ENCODE results near the gene REPS2.
"Not testable (repeated sequence)": the region's sequence is repeated elsewhere in the genome, so short reads cannot be mapped to it uniquely, and the experiment has no call there.

REPS2 gene

GRCh38 chrX:16963216-16963615 lies 16.8 kb downstream of the REPS2 start:
- DNase-seq, result no peak

- not testable (repeated sequence) for DNase-seq
These were observed 18.5 kb downstream of the REPS2 start for GRCh38 chrX:16964976-16965375.

GRCh38 chrX:16966752-16967448 lies 20.4 kb downstream of the REPS2 start:
- peak in 2 of 56 donors; percentile 0 to 2 for DNase-seq

- not testable (repeated sequence) for DNase-seq
These were observed 22.3 kb downstream of the REPS2 start for GRCh38 chrX:16968753-16969152.

- DNase-seq, result no peak
These were observed 24.5 kb downstream of the REPS2 start for GRCh38 chrX:16970977-16971376.

DNA sequence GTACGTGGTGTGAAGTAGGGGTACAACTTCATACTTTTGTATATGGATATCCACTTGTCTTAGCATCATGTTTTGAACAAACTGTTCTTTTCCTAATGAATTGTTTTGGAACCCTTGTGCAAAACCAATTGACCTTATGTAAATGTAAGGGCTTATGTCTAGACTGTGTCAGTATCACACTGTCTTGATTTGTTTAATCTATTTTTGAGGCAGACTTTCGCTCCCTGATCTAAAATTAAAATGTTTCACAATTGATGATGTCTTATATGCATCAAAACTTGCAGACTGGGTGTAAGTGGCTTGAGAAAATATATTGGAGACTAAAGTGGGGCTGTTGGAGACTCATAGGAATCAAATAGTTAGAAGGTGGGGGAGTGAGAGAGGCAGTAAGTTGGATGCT lies 25.2 kb downstream of the REPS2 start:
- DNase-seq, result no peak

GRCh38 chrX:16975233-16975632 lies 28.8 kb downstream of the REPS2 start:
- no peak for DNase-seq

DNA sequence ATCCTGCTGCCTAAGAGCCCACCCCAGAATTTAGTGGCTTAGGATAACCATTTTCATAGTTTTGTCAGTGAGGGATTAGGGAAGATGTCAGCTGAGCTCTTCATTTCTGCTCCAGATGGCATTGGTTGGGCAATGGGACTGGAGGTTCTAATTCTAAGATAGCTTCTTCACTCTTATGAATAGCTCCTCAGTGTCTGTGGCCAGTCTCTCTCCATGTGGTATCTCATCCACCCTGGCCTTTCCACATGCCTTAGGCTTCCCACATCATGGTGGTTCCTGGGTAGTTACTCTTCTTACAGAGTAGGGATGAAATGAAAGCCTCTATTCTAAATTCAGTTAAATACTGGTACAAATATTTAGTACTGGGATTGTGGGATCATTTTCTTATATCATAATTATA lies 31.3 kb downstream of the REPS2 start:
- no peak for DNase-seq

DNA sequence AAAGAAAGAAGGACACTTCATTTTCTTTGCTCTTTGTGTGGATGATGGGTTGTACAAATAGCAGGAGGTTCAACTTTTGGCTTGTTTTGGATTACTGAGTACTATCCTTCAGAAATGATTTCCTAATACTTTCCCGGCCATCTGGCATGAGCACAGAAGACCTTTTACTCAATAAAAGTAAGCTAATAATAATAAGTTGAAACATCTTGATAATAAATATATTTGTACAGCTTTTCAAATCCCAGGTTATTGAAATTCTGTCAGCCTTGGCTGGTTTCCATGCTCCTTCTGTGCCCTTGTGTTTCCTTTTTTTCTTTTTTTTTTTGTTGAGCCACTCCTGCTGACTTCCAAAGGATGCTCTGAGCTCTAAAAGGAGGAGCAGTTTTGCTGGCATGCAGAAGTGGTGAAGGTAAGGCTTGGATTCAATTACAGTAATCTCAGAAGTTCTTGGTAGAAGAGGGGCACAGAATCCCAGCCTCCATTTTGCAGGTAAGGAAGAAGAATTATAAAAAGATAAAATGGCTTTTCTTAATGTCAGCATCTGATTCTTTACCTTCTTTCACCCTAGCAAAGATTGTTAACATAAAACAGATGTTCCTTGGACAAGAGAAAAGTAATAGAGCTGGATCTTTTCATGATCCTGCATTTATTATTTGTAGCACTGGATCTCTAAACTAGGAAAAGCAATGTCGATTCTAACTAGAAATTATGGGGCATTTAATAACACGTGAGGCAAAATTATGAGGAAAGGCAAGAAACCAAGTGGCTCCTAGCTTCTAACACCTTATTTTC lies 31.9 kb downstream of the REPS2 start:
- DNase-seq, result no peak

GRCh38 chrX:16979226-16979625 lies 32.8 kb downstream of the REPS2 start:
- no peak for DNase-seq

GRCh38 chrX:16981209-16981608 lies 34.8 kb downstream of the REPS2 start:
- no peak for DNase-seq

DNA sequence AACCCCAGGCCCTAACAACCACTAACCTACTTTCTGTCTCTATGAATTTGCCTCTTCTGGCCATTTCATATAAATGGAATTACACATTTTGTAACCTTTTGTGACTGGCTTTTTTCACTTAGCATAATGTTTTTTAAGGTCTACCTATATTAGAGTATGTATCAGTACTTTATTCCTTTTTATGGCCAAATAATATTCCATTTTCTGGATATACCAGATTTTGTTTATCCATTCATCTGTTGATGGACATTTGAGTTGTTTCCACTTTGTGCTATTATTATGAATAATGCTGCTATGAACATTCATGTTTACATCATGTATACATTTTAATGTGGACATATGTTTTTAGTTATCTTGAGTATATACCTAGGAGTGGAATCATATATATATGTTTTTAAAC lies 35.5 kb downstream of the REPS2 start:
- DNase-seq, result no peak

DNA sequence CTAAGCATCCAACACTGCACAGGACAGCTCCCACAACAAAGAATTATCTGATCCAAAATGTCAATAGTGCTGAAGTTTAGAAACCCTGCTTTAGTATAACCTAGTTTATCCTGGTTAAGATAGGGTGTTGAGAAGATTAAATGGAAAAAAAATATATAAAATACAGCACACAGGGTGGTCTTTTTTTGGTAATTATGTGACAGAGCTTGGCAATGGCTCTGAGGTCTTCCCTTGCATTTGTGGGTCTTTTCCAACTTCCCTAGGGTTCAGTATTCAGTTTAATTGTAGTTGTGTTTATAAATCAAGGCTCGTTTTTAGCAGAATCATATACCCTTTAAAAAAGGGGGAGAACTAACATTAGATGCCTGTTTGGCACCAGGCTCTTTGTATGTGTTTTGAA lies 36.6 kb downstream of the REPS2 start:
- DNase-seq, result no peak

GRCh38 chrX:16985286-16985685 lies 38.8 kb downstream of the REPS2 start:
- DNase-seq, result no peak

DNA sequence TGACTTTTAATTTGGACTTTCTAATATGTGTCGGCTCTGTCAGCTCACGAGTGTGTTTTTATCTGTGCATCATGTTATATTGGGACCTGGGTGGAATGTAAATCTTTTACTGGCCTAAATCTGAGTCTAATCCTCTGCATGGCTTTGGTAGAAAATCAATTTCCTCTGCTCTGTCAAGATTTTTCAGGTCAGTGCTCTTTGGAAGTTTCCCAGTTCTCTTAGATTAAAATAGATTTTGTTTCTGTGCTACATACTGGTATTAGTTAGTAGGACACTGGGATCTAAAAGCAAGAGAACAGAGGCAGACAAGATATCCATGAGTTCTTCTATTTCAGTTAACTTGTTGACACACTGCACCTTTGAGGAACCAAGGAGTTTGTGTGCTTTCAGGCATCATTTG lies 39.7 kb downstream of the REPS2 start:
- no peak for DNase-seq

DNA sequence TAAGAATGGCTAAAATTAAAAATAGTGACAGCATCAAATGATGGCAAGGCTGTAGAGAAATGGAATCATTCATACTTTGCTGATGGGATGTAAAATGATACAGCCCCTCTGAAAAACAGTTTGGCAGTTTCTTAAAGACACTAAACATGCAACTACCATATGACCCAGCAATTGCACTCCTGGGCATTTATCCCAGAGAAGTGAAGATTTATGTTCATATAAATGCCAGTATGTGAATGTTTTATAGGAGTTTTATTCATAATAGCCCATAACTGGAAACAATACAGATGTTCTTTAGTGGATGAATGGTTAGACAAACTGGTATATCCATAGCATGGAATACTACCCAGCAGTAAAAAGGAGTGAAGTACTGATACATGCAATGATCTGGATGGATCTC lies 43.3 kb downstream of the REPS2 start:
- no peak for DNase-seq

GRCh38 chrX:16990839-16991238 lies 44.4 kb downstream of the REPS2 start:
- no peak for DNase-seq

DNA sequence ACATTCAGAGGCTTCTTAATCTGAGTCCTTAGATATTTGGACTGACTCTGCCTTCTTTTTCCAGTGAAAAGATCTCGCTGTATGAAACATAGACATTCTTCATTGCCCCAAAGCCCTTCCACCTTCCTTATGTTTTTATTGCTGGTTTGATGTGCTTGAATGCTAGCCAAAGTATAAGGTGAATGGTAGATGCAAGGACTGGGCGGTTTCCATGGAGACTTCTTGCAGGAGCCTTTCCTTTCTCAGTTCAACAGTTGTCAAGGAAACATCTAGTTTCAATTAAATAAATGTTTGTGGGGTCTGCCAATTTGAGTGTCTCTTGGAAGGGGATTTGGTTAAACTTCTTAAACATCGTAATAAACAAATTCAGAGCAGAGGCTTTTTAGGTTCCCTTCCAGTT lies 46.0 kb downstream of the REPS2 start:
- DNase-seq, result no peak

DNA sequence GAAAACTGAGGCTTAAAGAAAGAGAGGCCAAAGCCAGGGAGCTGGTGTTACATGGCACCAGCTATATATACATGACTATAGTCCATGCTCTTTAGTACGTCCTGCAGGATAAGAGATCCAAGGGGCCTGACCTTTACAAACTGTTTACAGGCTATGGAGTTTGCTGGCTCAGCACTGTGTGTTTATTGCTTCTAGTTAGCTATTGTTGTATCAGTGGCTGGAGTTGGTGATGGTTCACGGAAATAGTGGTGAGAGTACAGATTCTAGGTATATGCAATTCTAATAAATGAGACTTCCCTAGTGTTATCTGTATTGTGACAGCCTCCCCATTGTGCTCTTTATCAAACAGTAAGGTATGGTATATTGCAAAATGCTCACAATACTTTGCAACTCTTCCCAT lies 46.5 kb downstream of the REPS2 start:
- DNase-seq, result no peak

DNA sequence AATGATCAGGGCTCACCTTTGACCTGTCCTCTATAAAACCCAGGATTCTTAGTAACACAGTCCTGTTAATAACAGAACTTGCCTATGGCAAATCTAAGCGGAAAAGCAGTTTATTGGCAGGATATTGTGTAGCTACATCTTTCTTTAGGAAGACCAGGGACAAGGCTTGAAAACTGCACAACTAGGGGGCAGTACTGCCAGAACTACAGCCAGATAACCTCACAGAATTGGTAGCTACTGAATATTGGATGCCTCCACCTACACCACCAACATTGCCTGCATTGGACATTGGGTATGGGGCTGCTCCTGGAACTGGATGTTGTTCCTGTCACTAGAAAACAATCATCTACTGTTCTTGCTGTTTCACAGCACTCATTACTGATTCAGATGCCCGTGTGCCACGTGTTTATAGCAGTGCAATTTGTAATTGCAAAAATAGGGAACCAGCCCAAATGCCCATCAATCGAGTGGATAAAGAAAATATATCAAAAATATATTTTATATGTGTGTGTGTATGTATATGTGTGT lies 47.4 kb downstream of the REPS2 start:
- DNase-seq, result peak in 11 of 56 donors; percentile 1 to 18 (median 6)

DNA sequence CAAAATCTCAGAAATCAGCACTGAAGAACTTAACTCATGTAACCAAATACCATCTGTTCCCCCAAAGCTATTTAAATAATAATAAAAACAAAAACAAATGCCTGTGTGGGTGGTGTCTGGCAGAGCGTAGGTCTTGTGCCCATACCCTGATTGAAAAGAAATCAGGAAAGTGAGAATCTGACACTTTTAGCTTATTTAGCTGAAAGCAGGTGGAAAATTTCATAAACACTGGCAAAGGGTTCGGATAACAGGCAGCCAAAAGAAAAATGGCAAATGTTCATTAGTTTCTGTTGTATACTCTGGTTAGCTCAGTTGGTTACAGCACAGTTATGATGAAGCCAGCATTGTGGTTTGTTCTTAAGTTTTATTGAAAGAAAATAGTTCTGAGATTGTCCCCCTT lies 48.3 kb downstream of the REPS2 start:
- DNase-seq, result no peak

DNA sequence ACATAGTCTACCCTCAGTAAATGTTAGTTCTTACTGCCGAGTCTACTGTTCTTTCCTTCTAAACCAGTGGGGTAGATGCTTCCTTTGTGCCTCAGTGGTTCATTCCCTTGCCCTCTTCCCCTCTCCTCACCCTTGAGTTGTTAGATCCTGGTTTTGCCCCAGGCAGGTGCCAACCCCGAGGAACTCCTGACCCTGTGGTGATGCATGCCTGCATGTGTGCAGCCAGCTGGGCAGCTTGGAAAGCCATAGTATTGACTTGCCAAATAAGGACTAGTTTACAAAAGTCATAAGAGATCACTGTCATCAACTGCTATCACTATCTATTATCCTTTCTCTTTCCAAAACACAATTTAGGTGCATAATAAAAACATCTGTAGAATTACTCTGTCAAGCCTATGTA lies 50.9 kb downstream of the REPS2 start:
- peak in 1 of 56 donors; percentile 0 for DNase-seq

GRCh38 chrX:16999275-16999674 lies 52.8 kb downstream of the REPS2 start:
- peak in 2 of 56 donors; percentile 0 to 3 for DNase-seq

Data from amygdala (tissue), 56 donors.